Muscle of leg (tissue), 11 donors: ENCODE measurements around the gene GLYATL3. TPM values are rescaled to one million over a fixed set of nuclear protein-coding genes. Genes with fewer than 3 reads are reported as not detected.

Source experiments
- DNase-seq: peaks from one replicate; pipeline ENCODE4 v3.0.0; 2013
- H3K27ac ChIP-seq: one replicate; pipeline ENCODE4 v1.5.1; 2013; ENCODE audit warnings: mild to moderate bottlenecking, low read length, control low read depth
- H3K27me3 ChIP-seq: one replicate; pipeline ENCODE4 v1.6.1; 2013; ENCODE audit warnings: low read length; ENCODE audit not compliant: control insufficient read depth, insufficient read depth
- H3K36me3 ChIP-seq: one replicate; pipeline ENCODE4 v1.6.1; 2013; ENCODE audit warnings: low read length; ENCODE audit not compliant: control insufficient read depth, insufficient read depth
- H3K4me1 ChIP-seq: one replicate; pipeline ENCODE4 v1.6.1; 2013; ENCODE audit warnings: low read length; ENCODE audit not compliant: control insufficient read depth, insufficient read depth
- H3K4me3 ChIP-seq: one replicate; pipeline ENCODE4 v1.5.1; 2013; ENCODE audit warnings: low read length, control low read depth
- H3K9me3 ChIP-seq: replicated peaks from 2 replicates; pipeline ENCODE4 v1.6.1; 2013; ENCODE audit warnings: low read depth, low read length; ENCODE audit not compliant: control insufficient read depth
- WGBS: methylation state at CpG from one replicate; pipeline ENCODE4 v1.1.5; 2013; ENCODE audit warnings: missing lambda C conversion rate; ENCODE audit not compliant: insufficient coverage; 5-methylcytosine and 5-hydroxymethylcytosine counted together
- polyA plus RNA-seq, 8 donors: library from polyadenylated mRNA; unstranded; fragments of 120-200 nt; gene quantifications; one replicate each; pipeline versions ENCODE4 v1.2.1 to v1.2.3, GENCODE V29; 2013; ENCODE audit warnings: inconsistent platforms in 1 of 8, low replicate concordance in 1 of 8; ENCODE audit not compliant: insufficient read length in 8 of 8, insufficient read depth in 1 of 8
- total RNA-seq: library from RNA; stranded (reverse); fragments of 120-200 nt; gene quantifications from one replicate; pipeline ENCODE4 v1.2.4, GENCODE V29; 2013

GLYATL3 gene
- total and polyA plus RNA-seq, 9 donors = 0.11 TPM; not detected in 8

GRCh38 chr6:49543087-49543858, 43.5 kb downstream of the GLYATL3 start:
- no CpG with 5 or more reads among the region's 7 CpGs for WGBS
- Histone ChIP-seq H3K36me3 (no peaks in the 10 kb centered on the region), H3K9me3 (no peaks in the 10 kb centered on the region), H3K4me1 (no peaks in the 10 kb centered on the region), H3K4me3 (no peak overlapping the region), H3K27me3 (no peaks in the 10 kb centered on the region), H3K27ac (no peak overlapping the region)
- peak; percentile 9 for DNase-seq

GRCh38 chr6:49546331-49546730, 46.6 kb downstream of the GLYATL3 start:
- WGBS = 60% methylated on average over 1 of the region's 1 CpG
- Histone ChIP-seq H3K4me1 (peaks cover 14% of the 10 kb centered on the region), H3K27me3 (peaks cover 18% of the 10 kb centered on the region), H3K27ac (no peak overlapping the region), H3K4me3 (no peak overlapping the region), H3K36me3 (no peaks in the 10 kb centered on the region), H3K9me3 (no peaks in the 10 kb centered on the region)
- DNase-seq = no peak

GRCh38 chr6:49548613-49549304, 49.0 kb downstream of the GLYATL3 start:
- Histone ChIP-seq H3K36me3 (no peaks in the 10 kb centered on the region), H3K9me3 (no peaks in the 10 kb centered on the region), H3K4me1 (peaks cover 16% of the 10 kb centered on the region), H3K27me3 (peaks cover 20% of the 10 kb centered on the region), H3K27ac (no peak overlapping the region), H3K4me3 (no peak overlapping the region)
- DNase-seq = no peak
- 52% methylated on average over 3 of the region's 5 CpGs for WGBS

- 14% methylated on average over 10 of the region's 20 CpGs for WGBS
- Histone ChIP-seq H3K4me1 (peaks cover 16% of the 10 kb centered on the region), H3K27me3 (peaks cover 20% of the 10 kb centered on the region)
Measured at GRCh38 chr6:49549691-49550491, 50.2 kb downstream of the GLYATL3 start.

GRCh38 chr6:49550492-49551077, 50.9 kb downstream of the GLYATL3 start, which contains the start of gene C6orf141:
C6orf141 (plus strand) TSS chr6:49550668; CDS start chr6:49550793, 125 bp downstream.
- peak; percentile 28 for DNase-seq
- no peaks in the 10 kb centered on the region for H3K9me3 ChIP-seq
- no peaks in the 10 kb centered on the region for H3K36me3 ChIP-seq
- under 1% methylated on average over 42 of the region's 42 CpGs for WGBS
- peaks cover 16% of the 10 kb centered on the region for H3K4me1 ChIP-seq
- no peak within 1 kb of the TSS for H3K27ac ChIP-seq
- peaks cover 20% of the 10 kb centered on the region for H3K27me3 ChIP-seq
- peak within 1 kb of the TSS; percentile 40 for H3K4me3 ChIP-seq

More at GRCh38 chr6:49549691-49550491, 50.2 kb downstream of the GLYATL3 start:
- no peaks in the 10 kb centered on the region for H3K36me3 ChIP-seq
- no peaks in the 10 kb centered on the region for H3K9me3 ChIP-seq
- no peak overlapping the region for H3K27ac ChIP-seq
- peak overlapping the region; percentile 40 for H3K4me3 ChIP-seq
- no peak for DNase-seq

GRCh38 chr6:49551078-49551865, 51.5 kb downstream of the GLYATL3 start:
- Histone ChIP-seq H3K4me3 (peak overlapping the region; percentile 40), H3K9me3 (no peaks in the 10 kb centered on the region), H3K36me3 (no peaks in the 10 kb centered on the region), H3K4me1 (peaks cover 16% of the 10 kb centered on the region), H3K27ac (no peak overlapping the region), H3K27me3 (peaks cover 20% of the 10 kb centered on the region)
- no peak for DNase-seq
- 0% methylated on average over 31 of the region's 38 CpGs for WGBS

- Histone ChIP-seq H3K27ac (no peak overlapping the region), H3K36me3 (no peaks in the 10 kb centered on the region), H3K27me3 (peaks cover 20% of the 10 kb centered on the region), H3K4me3 (peak overlapping the region; percentile 40), H3K4me1 (peaks cover 16% of the 10 kb centered on the region), H3K9me3 (no peaks in the 10 kb centered on the region)
- no CpG with 5 or more reads among the region's 2 CpGs for WGBS
- DNase-seq = peak; percentile 11
Measured at GRCh38 chr6:49551866-49552129, 52.1 kb downstream of the GLYATL3 start.

GRCh38 chr6:49552596-49552995, 52.9 kb downstream of the GLYATL3 start:
- peaks cover 20% of the 10 kb centered on the region for H3K27me3 ChIP-seq
- H3K4me3 ChIP-seq = no peak overlapping the region
- no peak overlapping the region for H3K27ac ChIP-seq
- no peaks in the 10 kb centered on the region for H3K9me3 ChIP-seq
- DNase-seq = no peak
- peaks cover 16% of the 10 kb centered on the region for H3K4me1 ChIP-seq
- WGBS = no CpG with 5 or more reads among the region's 2 CpGs
- no peaks in the 10 kb centered on the region for H3K36me3 ChIP-seq

- Histone ChIP-seq H3K4me3 (no peak overlapping the region), H3K36me3 (no peaks in the 10 kb centered on the region), H3K27me3 (peaks cover 20% of the 10 kb centered on the region), H3K27ac (no peak overlapping the region), H3K4me1 (peaks cover 16% of the 10 kb centered on the region), H3K9me3 (no peaks in the 10 kb centered on the region)
- no peak for DNase-seq
- no CpG with 5 or more reads among the region's 1 CpG for WGBS
Measured at GRCh38 chr6:49553384-49553783, 53.7 kb downstream of the GLYATL3 start.
